T-helper 22 cell (primary cell): ENCODE results near the gene SMS.
"Not testable (repeated sequence)": the region's sequence is repeated elsewhere in the genome, so short reads cannot be mapped to it uniquely, and the experiment has no call there.

Experiments used
- DNase-seq: peaks from one replicate; pipeline ENCODE4 v3.0.0-alpha.2; 2020; ENCODE audit warnings: low read depth

The SMS gene

DNA sequence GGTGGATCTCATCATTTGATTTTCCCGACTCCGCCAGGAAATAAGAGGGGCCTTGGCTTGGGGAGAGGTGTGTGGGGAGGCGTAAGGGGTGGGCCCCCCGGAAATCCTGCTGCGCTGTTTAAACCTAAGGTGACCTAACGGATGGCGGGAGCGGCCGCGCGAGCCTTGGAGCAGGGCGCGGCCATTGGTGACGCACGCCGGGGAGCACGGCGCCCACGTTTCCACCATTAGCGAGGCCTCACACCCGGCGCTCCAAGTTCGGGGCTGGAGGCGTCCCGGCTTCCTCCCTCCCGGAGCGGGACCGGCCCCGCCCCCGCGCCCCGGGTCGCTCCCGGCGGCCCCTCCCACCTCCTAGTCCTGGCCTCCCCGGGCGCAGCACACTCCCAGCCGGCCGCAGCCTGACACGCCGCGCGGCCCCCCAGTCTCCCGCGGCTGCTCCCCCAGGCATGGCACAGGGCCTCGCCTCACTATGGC, at the start of gene SMS:
SMS (plus strand) TSS at position 354 of the 474 bp plus-strand sequence; CDS start at position 470, 116 bp downstream.
- peak; percentile 38 for DNase-seq

DNA sequence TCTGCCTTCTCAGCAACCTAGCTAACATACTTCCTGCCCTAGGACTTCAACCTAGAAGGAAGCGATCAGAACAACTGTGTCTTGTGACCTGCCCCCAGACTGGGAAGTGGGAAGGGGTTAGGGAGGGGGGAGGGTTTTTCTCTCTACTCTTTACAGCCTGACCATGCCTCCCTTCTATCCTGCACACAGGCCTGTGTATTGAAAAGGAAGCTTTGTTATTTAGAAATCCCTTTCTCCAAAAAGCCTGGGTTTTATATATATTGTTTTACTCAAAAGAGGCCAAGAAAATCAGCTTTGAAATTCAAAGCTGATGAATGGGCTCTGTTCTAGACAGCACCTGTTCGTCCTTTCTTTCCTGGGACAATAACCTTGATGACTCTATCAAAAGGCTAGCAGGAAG, 35.2 kb upstream of the SMS start:
- DNase-seq, result no peak

DNA sequence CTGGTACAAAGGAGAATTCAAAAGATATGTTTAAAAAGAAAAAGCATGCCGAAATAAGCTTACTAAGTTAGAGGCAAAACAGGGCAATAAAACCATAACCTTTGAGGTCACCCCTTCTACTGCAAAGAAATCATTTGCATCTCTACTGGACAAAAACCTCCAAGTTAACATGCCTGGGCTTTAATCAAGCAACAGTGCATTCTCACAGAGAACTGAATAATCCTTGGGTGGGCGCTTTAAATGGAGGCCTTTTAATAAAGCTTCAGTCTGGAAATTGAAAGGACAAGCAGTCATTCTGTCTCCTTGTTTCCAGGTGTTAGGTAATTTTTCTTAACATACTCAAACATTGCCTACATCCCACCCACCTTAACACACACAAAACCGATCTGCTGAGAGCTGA, 34.6 kb upstream of the SMS start:
- DNase-seq, result no peak

DNA sequence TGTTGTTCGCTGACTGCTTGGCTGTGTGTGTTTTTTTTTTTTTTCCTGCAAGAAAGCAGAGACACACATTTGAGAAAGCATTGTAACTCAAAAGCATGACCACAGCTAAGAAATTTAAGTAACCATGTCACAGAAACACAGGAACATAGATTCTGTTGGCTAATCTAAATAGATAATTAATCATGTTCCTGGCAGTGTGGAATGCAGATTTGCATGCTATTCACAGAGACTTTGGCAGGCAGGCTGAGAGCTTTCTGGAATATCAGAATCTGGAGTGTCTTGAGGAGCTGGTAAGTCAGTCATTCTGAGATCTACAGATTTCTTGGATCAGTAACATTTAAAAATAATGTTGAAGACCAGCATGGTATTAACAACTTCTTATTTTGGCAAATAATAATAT, 33.2 kb upstream of the SMS start:
- no peak for DNase-seq

DNA sequence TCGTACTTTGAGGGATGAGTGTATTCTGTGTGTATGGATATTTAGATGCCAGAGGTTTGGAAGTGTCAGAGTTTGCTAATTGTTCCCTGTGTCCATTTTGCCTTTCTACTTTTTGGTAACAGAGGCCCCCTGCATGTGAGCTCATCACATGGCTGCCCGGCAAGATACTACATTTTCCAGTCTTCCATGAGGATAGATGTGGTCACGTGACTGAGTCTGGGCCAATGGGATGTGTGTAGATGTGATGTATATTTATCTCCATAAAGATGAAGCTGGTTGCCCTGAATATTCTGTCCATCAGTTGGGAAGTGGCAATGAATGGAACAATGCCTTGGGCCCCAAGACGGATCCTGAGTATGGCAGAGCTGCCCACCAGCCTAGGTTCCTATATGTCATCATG, 29.0 kb upstream of the SMS start:
- DNase-seq, result no peak

DNA sequence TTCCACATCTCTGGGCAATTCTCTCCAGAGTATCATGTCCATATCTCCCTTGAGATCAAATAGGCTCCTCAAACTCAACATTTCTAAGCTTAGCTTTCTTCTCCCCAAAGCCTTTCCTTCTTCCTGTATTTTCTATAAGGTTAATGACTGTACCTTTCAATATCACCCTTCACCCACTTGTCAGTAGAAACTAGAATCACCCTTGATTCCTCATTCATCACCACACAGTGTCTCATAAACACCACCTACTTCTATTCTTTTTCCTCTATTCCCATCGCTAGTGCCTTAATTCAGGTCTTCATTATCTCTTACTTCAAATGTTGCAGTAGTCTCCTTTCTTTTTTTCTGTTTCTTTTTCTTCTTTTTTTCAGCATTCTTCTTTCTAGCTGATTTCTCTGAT, 28.3 kb upstream of the SMS start:
- DNase-seq, result no peak

DNA sequence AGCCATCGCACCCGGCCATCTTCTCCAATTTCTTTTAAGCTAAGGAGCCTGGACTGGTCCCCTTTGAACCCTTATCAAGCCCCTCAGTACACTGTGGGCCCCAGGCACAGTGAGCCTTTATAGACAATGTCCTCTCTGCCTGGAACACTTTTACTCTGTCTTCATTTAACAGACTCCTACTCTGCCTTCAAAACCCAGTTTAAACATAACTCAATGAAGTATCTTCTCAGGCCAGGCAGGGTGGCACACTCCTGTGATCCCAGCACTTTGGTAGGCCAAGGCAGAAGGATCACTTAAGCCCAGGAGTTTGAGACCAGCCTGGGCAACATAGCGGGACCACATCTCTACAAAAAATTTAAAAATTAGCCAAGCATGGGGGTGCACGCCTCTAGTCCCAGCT, 27.5 kb upstream of the SMS start:
- DNase-seq, result no peak

DNA sequence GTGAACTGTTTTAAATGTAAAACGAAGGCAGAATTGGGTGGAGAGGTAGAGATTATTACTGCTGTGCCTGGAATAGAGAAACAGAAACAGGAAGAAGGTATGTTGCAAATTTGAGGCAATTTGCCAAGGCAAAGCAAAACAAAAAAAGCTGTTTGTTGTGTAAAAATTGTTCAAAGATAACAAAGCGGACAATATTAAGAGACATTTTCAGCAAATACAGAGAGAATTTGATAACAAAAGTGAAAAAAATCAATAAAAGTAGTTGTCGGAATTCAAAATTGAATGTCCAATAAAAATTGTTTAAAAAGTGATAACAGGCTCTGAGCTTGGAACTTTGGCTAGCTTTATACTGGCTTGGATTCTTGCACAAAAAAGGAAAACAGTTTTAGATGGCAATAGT, 14.4 kb upstream of the SMS start:
- no peak for DNase-seq

DNA sequence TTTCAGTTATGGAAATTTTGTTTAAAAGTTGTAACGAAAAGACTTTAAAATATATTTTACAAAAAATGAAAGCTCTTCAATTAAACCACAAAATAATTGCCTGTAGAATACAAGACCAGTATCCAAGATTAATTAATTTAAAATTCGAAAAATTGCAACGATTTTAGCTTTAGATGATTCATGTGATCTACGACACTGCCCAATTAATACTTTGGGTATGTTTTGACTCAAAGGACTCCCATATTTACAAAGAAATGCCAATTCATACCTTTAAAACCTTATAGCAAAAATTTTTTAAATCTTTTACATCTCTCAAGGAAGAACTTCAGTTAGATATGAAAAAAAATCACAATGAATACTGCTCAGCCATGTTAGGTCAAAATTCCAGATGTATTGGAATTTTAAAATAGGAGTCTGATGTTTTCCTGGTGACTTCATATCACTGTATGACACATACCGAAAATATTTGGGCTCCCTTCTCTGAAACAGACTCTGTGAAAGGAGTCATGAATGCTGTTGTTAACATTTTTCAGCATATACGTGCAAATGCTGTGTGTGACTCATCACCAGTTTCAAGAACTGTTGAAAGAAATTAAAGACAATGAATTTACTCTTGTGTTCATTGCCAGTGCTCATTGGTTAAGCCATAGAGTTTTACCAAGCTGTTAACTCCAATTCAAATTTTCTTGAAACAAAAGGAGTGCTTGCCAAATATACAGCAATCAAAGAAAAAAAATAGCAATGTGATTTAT, 13.8 kb upstream of the SMS start:
- DNase-seq, result no peak

DNA sequence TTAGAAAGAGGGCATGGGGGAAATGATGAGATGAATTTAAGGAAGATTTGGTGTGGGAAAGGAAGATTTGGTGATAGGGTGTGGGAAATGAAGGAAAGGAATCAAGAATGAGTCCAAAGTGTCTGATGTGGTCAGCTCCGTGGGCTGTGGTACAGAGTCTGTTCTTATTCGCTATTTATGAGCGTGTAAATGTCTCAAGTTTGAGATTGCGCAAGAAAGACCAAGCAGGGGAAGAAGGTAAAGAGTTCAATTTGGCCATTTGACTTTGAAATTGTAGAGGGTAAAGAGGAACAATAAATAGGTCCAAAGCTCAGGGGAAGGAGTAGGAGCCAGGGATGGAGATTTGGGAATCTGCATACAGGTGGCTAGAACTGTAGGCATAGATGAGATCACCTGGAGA, 11.3 kb upstream of the SMS start:
- DNase-seq, result no peak

DNA sequence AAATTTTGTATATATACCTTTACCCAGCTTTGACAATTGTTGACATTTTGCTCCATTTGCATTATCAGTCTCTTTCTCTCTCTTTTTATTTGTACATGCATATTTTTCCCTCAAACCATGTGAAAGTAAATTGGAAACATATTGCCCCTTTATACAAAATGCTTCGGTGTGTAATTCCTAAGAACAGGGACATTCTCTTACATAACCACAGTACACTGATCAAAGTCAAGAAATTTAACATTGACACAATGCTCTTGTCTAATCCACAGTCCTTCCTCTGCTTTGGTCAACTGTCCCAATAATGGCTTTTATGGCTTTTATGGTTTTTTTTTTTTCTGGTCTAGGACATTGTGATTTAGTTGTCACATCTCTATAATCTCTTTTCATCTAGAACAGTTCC, 9.5 kb upstream of the SMS start:
- DNase-seq, result no peak

DNA sequence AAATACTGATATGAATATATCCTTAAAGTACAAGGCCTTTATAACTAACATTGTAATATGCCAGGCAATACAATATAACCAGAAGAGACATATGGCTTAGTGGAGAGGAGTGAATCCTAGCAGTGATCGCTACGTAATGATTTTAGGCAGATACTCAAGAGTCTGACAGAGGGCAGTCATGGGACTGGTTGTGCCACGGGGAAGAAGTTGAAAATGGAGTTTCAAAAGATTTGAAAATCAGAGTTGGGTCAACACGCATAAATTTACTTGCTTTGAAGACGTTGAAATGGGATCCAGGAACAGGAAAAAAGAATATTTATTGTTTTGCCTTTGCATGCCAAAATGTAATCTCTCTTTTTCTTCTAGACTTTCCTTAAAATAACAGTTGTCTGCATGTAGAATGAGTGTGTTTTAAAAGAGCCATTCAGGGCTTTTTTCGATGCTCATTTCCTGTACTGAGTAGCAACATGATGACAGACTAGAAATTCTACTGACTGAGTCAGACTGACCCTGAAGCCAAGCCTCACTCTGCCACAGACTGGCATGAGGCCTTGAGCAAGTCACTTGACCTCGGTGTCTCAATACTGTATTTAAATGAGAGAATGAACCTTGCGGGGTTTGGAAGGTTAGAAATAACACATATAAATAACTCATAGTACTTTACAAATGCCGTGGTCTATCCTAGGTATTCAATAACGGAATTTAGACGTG, 8.1 kb upstream of the SMS start:
- no peak for DNase-seq

DNA sequence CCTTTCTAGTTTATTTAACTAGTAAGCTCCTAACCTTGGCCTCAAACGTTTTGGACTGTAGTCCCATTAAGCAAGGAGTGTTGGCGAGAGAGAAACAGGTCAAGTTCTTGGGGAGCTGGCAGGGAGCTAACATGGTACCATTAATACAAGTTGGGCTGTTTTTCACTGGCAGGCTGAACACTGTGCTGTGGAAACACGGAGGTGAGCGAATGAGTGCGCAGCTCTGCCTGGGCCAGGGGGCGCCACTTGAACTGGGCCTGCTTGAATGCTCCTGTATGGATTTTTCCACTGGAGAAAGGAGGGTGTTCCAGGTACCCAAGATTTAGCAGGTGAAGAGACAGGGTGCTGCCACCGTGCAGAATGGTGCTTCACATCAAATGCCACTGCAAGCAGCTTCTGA, 7.4 kb upstream of the SMS start:
- no peak for DNase-seq

DNA sequence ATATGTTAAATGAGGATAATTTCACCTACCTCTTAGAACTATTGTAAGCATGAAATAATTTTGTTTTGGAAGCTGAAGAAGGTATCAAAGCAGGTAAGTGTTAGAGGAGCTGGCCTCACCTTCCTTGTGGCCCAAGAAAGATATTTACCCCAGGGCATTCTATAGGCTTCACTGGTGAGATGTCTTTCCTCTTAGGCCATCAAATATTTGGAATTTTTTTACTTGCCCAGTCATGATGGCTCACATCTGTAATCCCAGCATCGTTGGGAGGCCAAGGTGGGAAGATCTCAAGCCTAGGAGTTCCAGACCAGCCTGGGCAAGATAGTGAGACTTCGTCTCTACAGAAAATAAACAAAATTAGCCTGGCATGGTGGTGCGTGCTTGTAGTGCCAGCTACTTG, 6.1 kb upstream of the SMS start:
- DNase-seq, result no peak

DNA sequence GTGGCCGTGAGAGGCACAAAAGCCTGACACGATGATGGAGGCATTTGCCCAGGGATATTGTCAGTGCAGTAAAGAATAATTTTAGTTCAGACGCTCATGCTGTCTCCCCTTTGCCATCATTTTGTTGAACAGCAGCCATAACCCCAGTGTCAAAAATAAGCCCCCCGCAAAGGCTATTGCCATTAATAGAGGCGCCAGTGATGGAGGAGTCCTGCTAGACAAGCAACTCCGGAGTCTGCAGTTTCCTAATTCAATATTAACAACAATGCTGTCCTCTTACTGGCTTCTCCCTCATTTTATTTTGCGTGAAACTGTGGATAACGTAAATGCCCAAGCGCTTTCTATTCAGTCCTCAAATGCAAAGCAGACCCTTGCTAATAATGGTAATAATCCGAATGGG, 603 bp upstream of the SMS start:
- no peak for DNase-seq

DNA sequence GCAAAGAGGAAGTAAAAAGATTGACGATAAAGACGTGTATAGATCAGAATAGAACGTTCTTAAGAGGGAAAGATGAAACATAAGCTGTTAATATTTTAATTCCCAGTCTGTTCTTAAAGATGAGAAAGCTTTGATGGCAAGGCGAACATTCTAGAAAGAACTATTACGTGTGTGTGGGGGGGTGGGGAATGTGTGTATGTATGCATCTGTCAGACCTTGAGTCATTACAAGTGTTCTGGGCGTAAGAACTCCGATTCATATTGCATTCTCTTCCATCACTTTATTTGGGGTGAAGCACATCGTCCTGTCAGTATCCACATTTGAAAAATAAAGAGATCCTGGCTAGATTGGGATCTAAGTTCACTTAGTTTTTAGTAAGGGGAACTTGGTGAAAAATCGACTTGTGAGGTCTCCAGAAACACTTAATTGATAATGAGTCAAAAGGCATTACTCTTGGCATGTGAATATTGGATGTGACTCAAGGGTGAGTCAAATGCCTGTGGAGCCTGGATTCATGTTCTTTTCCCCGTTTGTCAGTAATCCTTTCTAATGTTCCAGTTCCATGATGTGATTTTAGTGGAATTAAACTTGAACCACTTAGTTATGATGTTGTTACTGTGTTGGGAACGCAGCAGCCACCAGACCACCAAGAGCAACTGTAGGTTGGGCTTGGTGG, 3.1 kb downstream of the SMS start:
- no peak for DNase-seq

DNA sequence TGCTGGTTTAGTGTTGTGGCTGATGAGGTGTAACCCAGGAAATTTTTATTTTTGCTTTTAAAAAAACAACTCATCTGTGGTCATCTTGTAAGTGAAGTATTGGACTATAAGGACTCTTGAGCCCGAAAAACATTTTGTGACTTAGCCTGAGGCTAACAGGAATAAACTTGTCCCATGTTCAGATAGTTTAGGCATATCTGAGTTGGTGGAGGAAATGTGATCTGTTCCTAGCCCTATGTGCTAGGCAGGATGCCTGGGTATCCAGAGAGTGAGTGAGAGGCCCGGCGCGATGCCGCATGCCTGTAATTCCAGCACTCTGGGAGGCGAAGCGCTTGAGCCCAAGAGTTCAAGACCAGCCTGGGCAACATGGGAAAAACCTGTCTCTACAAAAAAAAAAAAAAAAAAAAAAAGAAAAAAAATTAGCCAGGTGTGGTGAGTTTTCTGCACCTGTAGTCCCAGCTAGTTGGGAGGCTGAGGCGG, 3.7 kb downstream of the SMS start:
- no peak for DNase-seq

DNA sequence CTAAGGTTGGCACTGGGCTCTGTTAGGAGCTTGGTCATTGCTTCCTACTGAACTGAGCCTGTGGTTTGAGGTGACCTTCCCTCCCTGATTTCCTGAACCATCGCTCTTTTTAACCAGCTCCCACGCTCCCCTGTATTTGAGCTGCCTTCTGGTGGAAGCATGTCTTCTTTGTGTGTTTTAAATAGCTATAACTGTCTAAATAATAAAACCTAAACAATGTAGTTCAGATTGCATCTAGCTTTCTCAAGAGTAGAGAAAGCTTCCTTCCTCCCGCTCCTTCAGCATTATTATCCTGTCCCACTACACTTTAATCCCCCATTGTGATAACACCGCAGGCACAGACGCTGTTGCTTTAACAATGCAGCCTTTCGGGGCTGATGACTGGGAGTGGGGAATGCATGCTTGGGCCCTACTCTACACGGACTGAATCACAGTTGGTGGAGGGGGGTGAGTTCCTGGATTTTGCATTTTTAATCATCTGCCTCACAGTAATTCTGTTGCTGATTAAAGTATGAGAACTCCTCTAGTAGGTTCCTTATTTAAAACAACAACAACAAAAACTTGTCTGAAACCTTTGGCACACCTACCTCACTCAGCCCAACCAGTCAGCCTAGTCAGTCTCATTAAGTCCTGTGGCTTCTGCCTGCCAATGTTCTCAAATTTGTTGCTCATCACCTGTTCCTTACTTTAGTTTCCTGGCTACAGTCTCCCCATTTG, 6.6 kb downstream of the SMS start:
- DNase-seq, result no peak

DNA sequence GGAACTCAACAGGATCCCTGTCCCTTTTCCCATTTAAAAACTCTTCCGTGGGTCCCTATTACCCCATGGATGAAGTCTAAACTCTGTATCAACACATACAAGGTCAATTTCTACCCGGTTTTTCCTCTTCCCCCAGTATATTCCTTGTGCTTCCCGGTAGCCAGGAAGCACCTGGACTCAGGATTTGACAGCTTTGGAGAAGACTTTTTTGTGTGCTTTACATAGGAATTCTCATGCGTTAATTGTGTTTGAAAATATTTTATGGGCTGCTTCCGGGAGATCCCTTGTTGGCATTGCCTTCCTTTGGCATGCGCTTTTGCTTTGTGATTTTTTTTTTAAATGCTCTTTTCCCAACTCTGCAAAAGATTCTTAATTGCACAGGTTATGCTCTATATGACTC, 7.2 kb downstream of the SMS start:
- no peak for DNase-seq

DNA sequence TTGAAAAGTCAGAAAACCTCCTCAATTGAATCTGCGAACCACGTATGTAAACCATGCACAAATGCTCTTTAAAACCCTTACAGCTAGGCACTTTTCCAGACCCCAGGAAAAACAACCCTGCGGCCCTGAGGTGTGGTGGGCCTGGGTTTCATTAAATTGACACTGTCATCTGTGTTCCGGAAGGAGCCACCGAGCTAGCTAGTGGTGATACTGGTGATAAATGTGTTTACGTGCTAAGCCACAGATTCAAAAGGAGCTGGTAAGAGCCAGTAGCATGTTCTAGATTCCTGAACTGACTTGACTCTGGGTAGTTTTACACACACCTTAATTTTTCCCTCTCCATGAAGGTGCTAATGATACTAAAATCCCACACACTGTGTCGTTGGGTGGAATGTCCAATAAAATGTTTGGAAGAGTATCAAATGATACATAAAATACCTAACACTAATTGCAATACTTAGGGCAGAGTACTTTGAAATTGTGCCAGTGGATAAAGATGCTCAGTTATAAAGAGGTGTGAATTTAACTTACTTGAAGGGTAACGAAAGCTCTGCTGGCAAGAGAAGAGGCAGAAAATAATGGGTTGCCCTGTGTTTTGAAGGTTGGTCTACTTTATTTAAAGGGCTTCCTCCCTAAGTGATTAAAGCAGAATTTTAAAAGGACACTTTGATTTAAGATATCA, 8.5 kb downstream of the SMS start:
- no peak for DNase-seq

DNA sequence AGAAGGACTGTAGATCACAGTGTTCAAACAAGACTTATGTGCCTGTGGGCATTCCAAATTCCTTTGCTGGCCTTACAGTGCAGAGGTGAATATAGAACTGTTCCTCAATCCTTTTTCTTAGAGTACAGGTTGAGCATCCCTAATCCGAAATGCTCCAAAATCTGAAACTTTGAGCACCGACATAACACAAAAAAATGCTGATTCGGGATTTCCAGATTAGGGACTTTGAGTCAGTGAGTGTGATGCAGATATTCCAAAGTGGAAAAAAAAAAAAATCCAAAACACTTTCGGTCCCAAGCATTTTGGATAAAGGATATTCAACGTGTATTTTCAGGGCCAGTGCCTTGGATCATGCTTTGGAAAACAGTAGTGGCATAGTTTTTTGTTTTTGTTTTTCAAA, 9.2 kb downstream of the SMS start:
- no peak for DNase-seq

DNA sequence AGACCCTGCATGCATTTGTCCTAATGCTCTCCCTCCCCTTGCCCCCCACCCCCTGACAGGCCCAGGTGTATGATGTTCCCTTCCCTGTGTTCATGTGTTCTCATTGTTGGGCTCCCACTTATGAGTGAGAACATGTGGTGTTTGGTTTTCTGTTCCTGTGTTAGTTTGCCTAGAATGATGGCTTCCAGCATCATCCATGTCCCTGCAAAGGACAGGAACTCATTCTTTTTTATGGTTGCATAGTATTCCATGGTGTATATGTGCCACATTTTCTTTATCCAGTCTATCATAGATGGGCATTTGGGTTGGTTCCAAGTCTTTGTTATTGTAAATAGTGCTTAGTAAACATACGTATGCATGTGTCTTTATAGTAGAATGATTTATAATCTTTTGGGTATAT, 10.0 kb downstream of the SMS start:
- DNase-seq, result not testable (repeated sequence)
